Keratinocyte (primary cell): Measurements from ENCODE around the gene CDS2.

Experiments
- EZH2 ChIP-seq: IDR thresholded peaks from one replicate; pipeline ENCODE4 v1.6.1; 2012; ENCODE audit warnings: inconsistent platforms, mild to moderate bottlenecking, low read length, moderate library complexity
- TF ChIP-seq, protein P1 (sequence below), 3 experiments: IDR thresholded peaks in 1 of 3; conservative IDR thresholded peaks in 1 of 3; optimal IDR thresholded peaks in 1 of 3; 2 replicates in 2 of 3; 3 replicates in 1 of 3; pipeline versions ENCODE3 to v1.5.1; 2011; ENCODE audit warnings: low read length in 3 of 3, mild to moderate bottlenecking in 3 of 3, moderate library complexity in 2 of 3, control low read depth in 1 of 3, inconsistent platforms in 1 of 3; ENCODE audit not compliant: insufficient read depth in 2 of 3; ENCODE audit errors: extremely low read depth in 1 of 3

DNA sequence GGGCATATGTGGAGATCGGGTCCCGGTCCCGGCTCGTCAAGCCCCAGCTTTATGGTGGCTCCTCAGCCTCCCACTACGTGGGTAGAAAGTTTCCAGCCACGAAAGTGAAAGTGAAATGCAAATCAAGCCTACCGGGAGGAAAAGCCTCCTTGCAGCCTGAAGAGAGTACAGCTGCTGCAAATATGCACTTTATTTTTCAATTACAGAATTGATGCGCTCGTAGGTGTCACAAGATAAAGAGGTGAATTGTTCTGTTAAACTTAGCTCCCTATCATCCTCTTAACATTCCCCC lies 6.7 kb upstream of the CDS2 start:
- TF ChIP-seq, protein P1, sequence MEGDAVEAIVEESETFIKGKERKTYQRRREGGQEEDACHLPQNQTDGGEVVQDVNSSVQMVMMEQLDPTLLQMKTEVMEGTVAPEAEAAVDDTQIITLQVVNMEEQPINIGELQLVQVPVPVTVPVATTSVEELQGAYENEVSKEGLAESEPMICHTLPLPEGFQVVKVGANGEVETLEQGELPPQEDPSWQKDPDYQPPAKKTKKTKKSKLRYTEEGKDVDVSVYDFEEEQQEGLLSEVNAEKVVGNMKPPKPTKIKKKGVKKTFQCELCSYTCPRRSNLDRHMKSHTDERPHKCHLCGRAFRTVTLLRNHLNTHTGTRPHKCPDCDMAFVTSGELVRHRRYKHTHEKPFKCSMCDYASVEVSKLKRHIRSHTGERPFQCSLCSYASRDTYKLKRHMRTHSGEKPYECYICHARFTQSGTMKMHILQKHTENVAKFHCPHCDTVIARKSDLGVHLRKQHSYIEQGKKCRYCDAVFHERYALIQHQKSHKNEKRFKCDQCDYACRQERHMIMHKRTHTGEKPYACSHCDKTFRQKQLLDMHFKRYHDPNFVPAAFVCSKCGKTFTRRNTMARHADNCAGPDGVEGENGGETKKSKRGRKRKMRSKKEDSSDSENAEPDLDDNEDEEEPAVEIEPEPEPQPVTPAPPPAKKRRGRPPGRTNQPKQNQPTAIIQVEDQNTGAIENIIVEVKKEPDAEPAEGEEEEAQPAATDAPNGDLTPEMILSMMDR (optimal IDR thresholded peaks at IDR 0.05 in 1 of 3, IDR thresholded peaks at IDR 0.05 in 1 of 3, conservative IDR thresholded peaks at IDR 0.05 in 1 of 3; ENCODE audit: extremely low read depth in 1 of 3, insufficient read depth in 2 of 3, low read length in 3 of 3): no peak
- TF ChIP-seq EZH2: no peak
